Activated CD8-positive, alpha-beta memory T cell treated with anti-CD3 and anti-CD28 coated beads, Interleukin-2, amount 10 ng/mL, durations not matched to agents 7 days and 5 days (primary cell): ENCODE results near the gene AKT1. TPM values are rescaled to one million over a fixed set of nuclear protein-coding genes. Genes with fewer than 3 reads are reported as not detected.
A peak's percentile ranks its signal among the peaks of the same experiment; 100 is the strongest.

Experiments
- ATAC-seq: fragments of 150-1000 bp; cut with Tn5 transposase; one replicate; pipeline ENCODE4 v1.10.0; 2021; ENCODE audit warnings: moderate library complexity
- CTCF ChIA-PET: fragments of 350-600 bp; sonication (Branson Sonifier 250); formaldehyde crosslinking; loops from one replicate; lab custom pipeline; 2021; ENCODE audit warnings: antibody characterized with exemption; lab: Charles Lee
- DNase-seq: peaks from one replicate; pipeline ENCODE4 v3.0.0-alpha.2; 2020
- H3K27ac Mint-ChIP-seq: one replicate; pipeline ENCODE4 v1.8.0; 2021; ENCODE audit warnings: mild to moderate bottlenecking, mixed read lengths
- H3K27me3 Mint-ChIP-seq: one replicate; pipeline ENCODE4 v1.8.0; 2021; ENCODE audit warnings: mixed read lengths
- H3K36me3 Mint-ChIP-seq: one replicate; pipeline ENCODE4 v1.8.0; 2021; ENCODE audit warnings: mild to moderate bottlenecking, mixed read lengths
- H3K4me1 Mint-ChIP-seq: one replicate; pipeline ENCODE4 v1.8.0; 2021; ENCODE audit warnings: mixed read lengths
- H3K4me3 Mint-ChIP-seq: one replicate; pipeline ENCODE4 v1.8.0; 2021; ENCODE audit warnings: mild to moderate bottlenecking, moderate library complexity, mixed read lengths
- H3K9me3 Mint-ChIP-seq: one replicate; pipeline ENCODE4 v1.8.0; 2022; ENCODE audit warnings: low read depth, mixed read lengths
- total RNA-seq, 2 experiments: library from RNA; stranded (reverse); gene quantifications; one replicate each; pipeline ENCODE4 v1.2.3, GENCODE V29; 2021

AKT1 gene
- total RNA-seq, 2 experiments from 2014 or later: 178 to 202 TPM

DNA sequence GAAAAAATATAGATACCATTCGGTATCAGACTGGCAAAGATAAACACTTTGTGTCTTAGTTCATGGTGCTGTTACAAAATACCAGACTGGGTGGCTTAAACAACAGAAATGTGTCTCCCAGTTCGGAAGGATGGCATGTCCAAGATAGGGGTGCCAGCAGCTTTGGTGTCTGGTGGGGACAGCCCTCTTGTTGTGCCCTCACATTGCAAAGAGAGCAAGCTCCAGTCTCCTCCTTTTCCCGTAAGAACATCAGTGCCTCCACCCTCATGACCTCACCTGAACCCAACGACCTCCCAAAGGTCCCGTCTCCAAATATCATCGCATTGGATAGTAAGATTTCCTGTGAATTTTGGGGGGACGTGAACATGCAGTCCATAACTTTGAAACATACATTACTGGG is 17.7 kb upstream of the AKT1 start:
- Mint-ChIP-seq H3K36me3 (peaks cover 2% of the 10 kb centered on the region), H3K27me3 (no peaks in the 10 kb centered on the region), H3K27ac (no peak overlapping the region), H3K4me3 (no peak overlapping the region), H3K4me1 (peaks cover 24% of the 10 kb centered on the region), H3K9me3 (no peaks in the 10 kb centered on the region)
- DNase-seq (no peak), ATAC-seq (no peak)
- CTCF ChIA-PET: interaction anchor here (1.2 to 1.4 kb wide), 2 partner anchors 12 to 13 kb away, joined by 3 to 4 read pairs; partner anchors contain the start of gene ZBTB42

DNA sequence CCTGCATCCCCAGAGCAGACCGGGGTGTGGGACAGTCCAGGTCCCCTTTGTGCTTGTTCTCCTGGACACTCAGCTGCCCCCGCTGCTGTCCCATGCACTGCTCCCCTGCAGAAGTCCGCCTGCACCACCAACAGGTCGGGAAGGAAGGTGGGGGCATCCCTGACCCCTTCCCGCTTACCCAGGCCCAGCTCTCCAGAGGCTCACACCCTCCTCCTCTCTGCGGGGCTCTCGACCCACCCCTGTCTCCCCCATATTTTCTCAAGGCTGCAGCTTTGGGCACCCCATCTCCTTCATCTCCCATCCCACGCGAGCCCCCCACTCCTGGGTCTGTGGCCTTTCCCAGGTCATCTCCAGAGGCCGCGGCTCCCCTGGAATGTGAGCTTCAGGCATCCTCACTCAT is 14.8 kb upstream of the AKT1 start:
- no peak for DNase-seq
- ATAC-seq: no peak
- Mint-ChIP-seq H3K36me3 (no peaks in the 10 kb centered on the region), H3K4me3 (no peak overlapping the region), H3K27ac (no peak overlapping the region), H3K4me1 (peaks cover 12% of the 10 kb centered on the region), H3K27me3 (no peaks in the 10 kb centered on the region), H3K9me3 (no peaks in the 10 kb centered on the region)
- CTCF ChIA-PET: interaction anchor here (1.2 kb wide), 1 partner anchor 10 kb away, joined by 3 read pairs; the partner anchor contains the start of gene ZBTB42

DNA sequence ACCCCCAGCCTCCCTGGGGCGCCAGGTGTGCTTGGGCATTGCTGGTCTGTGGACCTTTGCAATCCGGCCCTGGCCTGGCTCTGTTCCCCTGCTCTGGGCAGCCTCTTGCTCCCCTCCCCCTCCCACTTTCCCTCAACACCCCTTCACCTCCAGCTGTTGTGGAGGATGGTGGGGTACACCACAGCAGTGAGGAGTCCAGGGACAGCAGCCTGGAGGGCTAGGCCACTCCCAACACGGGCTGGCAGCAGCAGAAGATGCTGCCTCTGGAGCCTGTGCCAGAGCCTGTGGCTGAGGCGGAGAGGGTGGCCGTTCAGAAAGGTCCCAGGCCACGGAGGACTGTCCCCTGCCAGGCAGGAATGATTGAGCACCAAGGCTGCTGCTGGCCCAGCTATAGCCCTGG is 12.9 kb upstream of the AKT1 start:
- no peak overlapping the region for H3K27ac Mint-ChIP-seq
- no peak for ATAC-seq

GRCh38 chr14:104806625-104807465 is 11.3 kb upstream of the AKT1 start:
- Mint-ChIP-seq H3K27me3 (no peaks in the 10 kb centered on the region), H3K4me1 (peaks cover 10% of the 10 kb centered on the region), H3K36me3 (no peaks in the 10 kb centered on the region), H3K9me3 (no peaks in the 10 kb centered on the region), H3K27ac (no peak overlapping the region), H3K4me3 (no peak overlapping the region)
- no peak for DNase-seq
- CTCF ChIA-PET: no interaction called here
- ATAC-seq: no peak

More for the DNA sequence above, 12.9 kb upstream of the AKT1 start:
- no peaks in the 10 kb centered on the region for H3K4me1 Mint-ChIP-seq
- no peak for DNase-seq
- H3K36me3 Mint-ChIP-seq: no peaks in the 10 kb centered on the region
- H3K4me3 Mint-ChIP-seq: no peak overlapping the region
- no peaks in the 10 kb centered on the region for H3K27me3 Mint-ChIP-seq
- CTCF ChIA-PET: no interaction called here
- no peaks in the 10 kb centered on the region for H3K9me3 Mint-ChIP-seq

DNA sequence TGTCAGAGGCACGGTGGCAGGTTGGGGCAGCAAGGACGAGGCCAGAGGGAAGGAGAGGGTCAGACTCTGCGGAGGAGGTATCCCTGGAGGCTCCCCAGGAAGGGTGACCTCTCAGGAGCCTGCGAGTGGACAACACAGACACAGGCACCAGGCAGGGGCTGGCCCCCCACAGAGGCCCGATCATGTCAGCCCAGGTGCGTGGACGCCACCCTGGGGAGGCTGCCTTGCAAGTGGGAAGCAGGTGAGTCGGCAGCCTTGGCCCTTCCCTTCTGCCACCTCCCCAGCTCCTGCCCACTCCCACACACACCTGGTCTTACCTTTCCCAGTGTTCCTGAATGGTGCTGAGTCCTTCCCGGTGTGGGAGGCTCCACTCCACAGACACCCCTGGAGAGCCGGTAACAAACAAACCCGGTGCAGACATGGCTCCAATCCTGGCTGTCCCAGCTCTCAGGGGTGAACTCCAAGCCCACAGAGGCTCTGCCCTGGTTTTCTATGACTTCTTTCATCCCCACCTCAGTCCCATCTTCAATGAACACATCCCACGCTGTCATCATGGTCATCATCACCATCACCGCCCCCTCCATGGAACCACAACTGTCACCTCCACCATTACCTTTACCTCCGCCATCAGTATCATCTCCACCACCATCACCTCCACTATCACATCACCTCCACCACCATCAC is 10.5 kb upstream of the AKT1 start:
- Mint-ChIP-seq H3K9me3 (no peaks in the 10 kb centered on the region), H3K36me3 (no peaks in the 10 kb centered on the region), H3K4me1 (peaks cover 13% of the 10 kb centered on the region), H3K4me3 (no peak overlapping the region), H3K27me3 (no peaks in the 10 kb centered on the region), H3K27ac (no peak overlapping the region)
- ATAC-seq (no peak), DNase-seq (no peak)
- CTCF ChIA-PET: no interaction called here

DNA sequence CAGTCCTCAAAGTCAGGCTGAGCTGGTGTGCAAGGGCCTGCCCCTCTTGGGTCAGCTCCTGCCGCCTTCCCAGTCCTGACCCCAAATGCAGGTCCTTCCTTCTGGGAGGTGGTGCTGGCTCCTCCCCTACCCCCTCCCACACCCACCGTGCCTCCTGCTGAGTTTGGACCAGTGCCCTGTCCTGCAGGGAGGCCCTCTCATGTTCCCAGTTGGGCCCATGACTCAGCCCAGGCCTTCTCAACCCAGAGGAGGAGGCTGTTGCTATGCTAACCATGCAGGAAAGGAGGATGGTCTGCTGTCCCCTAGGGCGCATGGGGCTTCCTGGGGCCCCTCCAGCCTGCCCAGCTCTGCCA is 9.8 kb upstream of the AKT1 start:
- DNase-seq (no peak), ATAC-seq (no peak)
- Mint-ChIP-seq H3K9me3 (no peaks in the 10 kb centered on the region), H3K4me3 (no peak overlapping the region), H3K4me1 (peaks cover 13% of the 10 kb centered on the region), H3K27me3 (no peaks in the 10 kb centered on the region), H3K36me3 (no peaks in the 10 kb centered on the region), H3K27ac (no peak overlapping the region)
- CTCF ChIA-PET: no interaction called here

DNA sequence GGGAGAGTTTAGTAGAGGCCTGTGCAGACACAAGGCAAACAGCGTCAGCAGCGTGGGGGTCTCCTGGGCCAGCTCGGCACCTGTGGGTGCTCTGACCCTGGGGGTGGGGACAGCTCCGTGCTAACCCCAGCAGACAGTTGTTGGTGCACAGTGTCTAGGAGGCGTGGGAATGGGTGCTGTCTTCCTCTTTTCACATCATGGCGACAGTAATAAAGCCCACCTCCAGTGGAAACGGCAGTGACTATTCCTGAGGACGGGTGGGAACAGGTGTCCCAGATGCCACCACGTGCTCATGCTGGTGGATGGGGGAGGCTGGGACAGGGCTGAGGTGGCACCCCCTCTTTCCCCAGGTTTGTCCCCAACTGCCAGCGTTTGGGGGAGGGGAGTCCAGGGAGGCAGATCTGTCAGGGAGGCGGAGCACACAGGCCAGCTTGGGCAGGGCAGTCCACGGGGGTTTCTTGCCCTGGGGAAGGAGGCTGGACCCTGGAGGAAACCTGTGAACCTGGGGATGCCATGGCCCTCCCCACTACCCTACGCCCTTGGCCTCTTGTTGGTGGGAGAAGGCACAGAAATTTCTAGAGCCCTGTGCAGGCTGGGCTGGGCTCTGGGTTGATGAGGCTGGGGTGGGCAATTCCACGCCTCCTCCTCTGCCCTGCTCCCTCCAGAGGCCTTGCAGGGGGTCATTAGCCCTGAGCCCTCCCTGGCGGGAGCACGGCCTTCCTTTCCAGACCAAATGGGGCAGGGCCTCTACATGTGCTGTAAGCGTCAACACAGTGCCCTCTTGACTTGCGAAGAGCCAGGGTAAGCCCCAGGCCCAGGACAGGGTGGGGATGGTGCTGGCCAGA is 9.2 kb upstream of the AKT1 start:
- CTCF ChIA-PET: no interaction called here
- Mint-ChIP-seq H3K9me3 (no peaks in the 10 kb centered on the region), H3K4me3 (no peak overlapping the region)

GRCh38 chr14:104803912-104804410 is 8.4 kb upstream of the AKT1 start:
- peaks cover 17% of the 10 kb centered on the region for H3K4me1 Mint-ChIP-seq
- no peaks in the 10 kb centered on the region for H3K9me3 Mint-ChIP-seq
- ATAC-seq (no peak), DNase-seq (no peak)
- no peak overlapping the region for H3K27ac Mint-ChIP-seq
- CTCF ChIA-PET: no interaction called here
- H3K36me3 Mint-ChIP-seq: no peaks in the 10 kb centered on the region
- H3K27me3 Mint-ChIP-seq: peaks cover 6% of the 10 kb centered on the region
- H3K4me3 Mint-ChIP-seq: no peak overlapping the region

More for the DNA sequence above, 9.2 kb upstream of the AKT1 start:
- no peaks in the 10 kb centered on the region for H3K36me3 Mint-ChIP-seq
- DNase-seq (no peak), ATAC-seq (no peak)
- H3K27ac Mint-ChIP-seq: no peak overlapping the region
- H3K27me3 Mint-ChIP-seq: peaks cover 2% of the 10 kb centered on the region
- peaks cover 16% of the 10 kb centered on the region for H3K4me1 Mint-ChIP-seq

GRCh38 chr14:104803280-104803911 is 7.8 kb upstream of the AKT1 start:
- no peaks in the 10 kb centered on the region for H3K36me3 Mint-ChIP-seq
- H3K27me3 Mint-ChIP-seq: peaks cover 6% of the 10 kb centered on the region
- H3K4me1 Mint-ChIP-seq: peaks cover 17% of the 10 kb centered on the region
- H3K4me3 Mint-ChIP-seq: no peak overlapping the region
- no peaks in the 10 kb centered on the region for H3K9me3 Mint-ChIP-seq
- DNase-seq (no peak), ATAC-seq (no peak)
- no peak overlapping the region for H3K27ac Mint-ChIP-seq
- CTCF ChIA-PET: no interaction called here

DNA sequence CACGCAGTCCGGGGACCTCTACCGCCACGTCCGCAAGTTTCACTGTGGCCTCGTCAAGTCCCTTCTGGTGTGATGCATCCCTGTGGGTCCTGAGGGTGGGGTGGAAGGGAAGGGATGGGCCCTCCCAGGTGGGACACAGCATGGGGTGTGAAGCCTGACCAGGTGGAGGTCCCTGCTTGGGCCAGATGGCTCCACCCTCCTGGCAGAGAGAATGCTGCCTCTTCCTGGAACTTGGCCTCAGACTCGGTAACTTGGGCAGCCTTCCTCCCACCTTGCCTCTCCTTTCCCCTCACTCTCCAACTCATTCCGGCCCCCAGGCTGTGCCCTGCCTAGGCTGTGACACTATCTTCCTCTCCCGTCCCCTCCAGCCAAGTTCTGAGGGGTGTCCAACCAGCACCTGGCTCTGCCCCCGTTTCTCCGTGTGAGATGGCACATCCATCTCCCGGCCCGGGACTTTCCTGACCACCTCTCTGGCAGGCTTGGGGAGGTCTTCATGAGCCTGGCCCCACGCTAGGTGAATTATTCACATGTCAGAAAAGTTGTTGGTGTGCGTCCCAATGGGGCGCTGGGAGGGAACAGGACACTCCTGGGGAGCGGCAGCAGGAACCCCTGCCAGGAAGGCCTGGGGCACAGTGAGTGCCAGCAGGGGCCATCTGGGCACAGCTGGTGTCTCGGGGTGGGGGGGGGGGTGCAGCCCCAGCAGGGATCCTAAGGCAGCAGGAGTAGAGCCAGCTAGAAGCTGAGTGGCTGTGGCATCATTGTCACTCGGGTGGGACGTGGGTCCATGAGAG is 7.0 kb upstream of the AKT1 start:
- Mint-ChIP-seq H3K4me1 (peaks cover 17% of the 10 kb centered on the region), H3K9me3 (no peaks in the 10 kb centered on the region), H3K27ac (no peak overlapping the region), H3K4me3 (no peak overlapping the region), H3K27me3 (peaks cover 6% of the 10 kb centered on the region), H3K36me3 (no peaks in the 10 kb centered on the region)
- CTCF ChIA-PET: interaction anchor here (1.1 to 2.4 kb wide), 3 partner anchors 16 to 34 kb away, joined by 3 to 12 read pairs (median 4); no protein-coding TSS in a partner anchor
- ATAC-seq (no peak), DNase-seq (no peak)

DNA sequence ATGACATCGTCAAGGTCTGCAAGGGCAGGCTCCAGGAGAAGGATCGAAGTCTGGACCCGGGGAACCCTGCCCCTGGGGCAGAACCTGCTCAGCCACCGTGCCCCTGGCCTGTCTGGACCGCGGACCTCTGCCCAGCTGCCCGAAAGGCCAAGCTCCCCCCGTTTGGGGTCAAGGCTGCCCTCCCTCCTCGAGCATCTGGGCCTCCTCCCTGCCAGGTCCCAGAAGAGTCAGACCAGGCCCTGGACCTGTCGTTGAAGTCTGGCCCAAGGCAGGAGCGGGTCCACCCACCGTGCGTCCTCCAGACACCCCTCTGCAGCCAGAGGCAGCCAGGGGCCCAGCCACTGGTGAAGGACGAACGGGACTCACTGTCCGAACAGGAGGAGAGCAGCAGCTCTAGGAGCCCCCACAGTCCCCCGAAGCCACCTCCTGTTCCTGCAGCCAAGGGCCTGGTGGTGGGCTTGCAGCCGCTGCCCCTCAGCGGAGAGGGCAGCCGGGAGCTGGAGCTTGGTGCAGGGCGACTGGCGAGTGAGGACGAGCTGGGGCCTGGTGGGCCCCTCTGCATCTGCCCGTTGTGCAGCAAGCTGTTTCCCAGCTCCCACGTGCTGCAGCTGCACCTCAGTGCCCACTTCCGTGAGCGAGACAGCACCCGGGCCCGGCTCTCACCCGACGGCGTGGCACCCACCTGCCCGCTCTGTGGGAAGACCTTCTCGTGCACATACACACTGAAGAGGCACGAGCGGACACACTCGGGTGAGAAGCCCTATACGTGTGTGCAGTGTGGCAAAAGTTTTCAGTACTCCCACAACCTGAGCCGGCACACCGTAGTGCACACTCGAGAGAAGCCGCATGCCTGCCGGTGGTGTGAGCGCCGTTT is 6.2 kb upstream of the AKT1 start:
- H3K27me3 Mint-ChIP-seq: peaks cover 6% of the 10 kb centered on the region
- H3K27ac Mint-ChIP-seq: no peak overlapping the region
- DNase-seq: no peak
- CTCF ChIA-PET: interaction anchor here (0.8 to 2.4 kb wide), 9 partner anchors 11 to 124 kb away, joined by 3 to 15 read pairs (median 3); partner anchors contain the start of genes ADSS1 and SIVA1
- peaks cover 17% of the 10 kb centered on the region for H3K4me1 Mint-ChIP-seq
- no peaks in the 10 kb centered on the region for H3K9me3 Mint-ChIP-seq
- H3K4me3 Mint-ChIP-seq: peak overlapping the region; percentile 80
- H3K36me3 Mint-ChIP-seq: no peaks in the 10 kb centered on the region
- ATAC-seq: no peak
